Measurements from ENCODE around the gene C18orf63.

Gene C18orf63
- long read RNA-seq, result 0 reads

GRCh38 chr18:74315464-74316256 is at the start of gene C18orf63:
TSS of gene C18orf63 (plus strand) at chr18:74315839. CDS start at chr18:74317866, 2,027 bp downstream.
- Histone ChIP-seq H3K27ac (replicated peaks) (no peak within 1 kb of the TSS), H3K4me3 (replicated peaks; ENCODE audit: insufficient read depth, low read length) (no peak within 1 kb of the TSS), H3K27me3 (ENCODE audit: insufficient read depth, poor library complexity, severe bottlenecking) (no peaks in the 10 kb centered on the region)
- TF ChIP-seq SPI1 (IDR thresholded peaks at IDR 0.05; ENCODE audit: borderline replicate concordance, low read depth), result no peak
- TF ChIP-seq POLR2AphosphoS5 (IDR thresholded peaks at IDR 0.05; ENCODE audit: low read depth), result no peak
- TF ChIP-seq REST (IDR thresholded peaks at IDR 0.05; ENCODE audit: insufficient replicate concordance, low read depth), result no peak
- TF ChIP-seq GABPA (IDR thresholded peaks at IDR 0.05; ENCODE audit: low read depth), result no peak
- no peak for TF ChIP-seq CTCF (IDR thresholded peaks at IDR 0.05; ENCODE audit: insufficient read depth, low read length)
- no peak for DNase-seq (ENCODE audit: low read depth in 1 of 2, low spot score in 1 of 2)

- DNase-seq (ENCODE audit: low read depth in 1 of 2, low spot score in 1 of 2), result no peak
- H3K27ac ChIP-seq (replicated peaks), result no peak overlapping the region
- no peak overlapping the region for H3K4me3 ChIP-seq (replicated peaks; ENCODE audit: insufficient read depth, low read length)
- no peaks in the 10 kb centered on the region for H3K27me3 ChIP-seq (ENCODE audit: insufficient read depth, poor library complexity, severe bottlenecking)
- TF ChIP-seq SPI1 (IDR thresholded peaks at IDR 0.05; ENCODE audit: borderline replicate concordance, low read depth) (no peak), REST (IDR thresholded peaks at IDR 0.05; ENCODE audit: insufficient replicate concordance, low read depth) (no peak), GABPA (IDR thresholded peaks at IDR 0.05; ENCODE audit: low read depth) (no peak), CTCF (IDR thresholded peaks at IDR 0.05; ENCODE audit: insufficient read depth, low read length) (no peak), POLR2AphosphoS5 (IDR thresholded peaks at IDR 0.05; ENCODE audit: low read depth) (no peak)
These were observed 49.5 kb upstream of the C18orf63 start for GRCh38 chr18:74266161-74266560.

GRCh38 chr18:74268175-74268574 is 47.5 kb upstream of the C18orf63 start:
- no peak overlapping the region for H3K27ac ChIP-seq (replicated peaks)
- TF ChIP-seq CTCF (IDR thresholded peaks at IDR 0.05; ENCODE audit: insufficient read depth, low read length), result no peak
- TF ChIP-seq GABPA (IDR thresholded peaks at IDR 0.05; ENCODE audit: low read depth), result no peak
- TF ChIP-seq REST (IDR thresholded peaks at IDR 0.05; ENCODE audit: insufficient replicate concordance, low read depth), result no peak
- TF ChIP-seq SPI1 (IDR thresholded peaks at IDR 0.05; ENCODE audit: borderline replicate concordance, low read depth), result no peak
- no peak for TF ChIP-seq POLR2AphosphoS5 (IDR thresholded peaks at IDR 0.05; ENCODE audit: low read depth)

More at GRCh38 chr18:74268175-74268574, 47.5 kb upstream of the C18orf63 start:
- no peaks in the 10 kb centered on the region for H3K27me3 ChIP-seq (ENCODE audit: insufficient read depth, poor library complexity, severe bottlenecking)
- DNase-seq (ENCODE audit: low read depth in 1 of 2, low spot score in 1 of 2), result no peak
- no peak overlapping the region for H3K4me3 ChIP-seq (replicated peaks; ENCODE audit: insufficient read depth, low read length)

All from HL-60 (cell line).